IMR-90 (cell line): Measurements from ENCODE around the gene MINK1. TPM values are rescaled to one million over a fixed set of nuclear protein-coding genes. Genes with fewer than 3 reads are reported as not detected.

Experiments
- ATAC-seq: fragments of 200-7000 bp; cut with Tn5 transposase; 2 replicates; pipeline ENCODE4 v1.9.1; 2020; ENCODE audit warnings: low read depth, mild to moderate bottlenecking, moderate library complexity
- BruUV-seq: library from RNA; stranded (reverse); fragments of 400-500 nt; replicated peaks from 2 replicates; lab custom pipeline; 2021; lab: Mats Ljungman, UMichigan
- CTCF ChIA-PET: fragments of 300-600 bp; formaldehyde crosslinking; extraction: SDS; loops from one replicate; lab custom pipeline; 2021; ENCODE audit warnings: antibody characterized with exemption; lab: Yijun Ruan, JAX
- POLR2A ChIA-PET: fragments of 300-600 bp; sonication (Branson Sonifier 250); formaldehyde crosslinking; loops from one replicate; lab custom pipeline; 2022; ENCODE audit warnings: antibody characterized with exemption; ENCODE audit not compliant: unreplicated experiment; lab: Charles Lee
- DNase-seq: peaks from one replicate; pipeline ENCODE4 v3.0.0; 2013
- H2AFZ ChIP-seq: replicated peaks from 2 replicates; pipeline ENCODE3; 2013; ENCODE audit warnings: low read length, mild to moderate bottlenecking; ENCODE audit not compliant: poor library complexity
- H2AK5ac ChIP-seq: 2 replicates; pipeline ENCODE4 v1.6.1; 2013; ENCODE audit warnings: low read depth, low read length, inconsistent platforms
- H2AK9ac ChIP-seq: replicated peaks from 2 replicates; pipeline ENCODE3; 2013; ENCODE audit warnings: mild to moderate bottlenecking, low read depth, low read length, moderate library complexity; ENCODE audit not compliant: poor library complexity
- H2BK120ac ChIP-seq: 2 replicates; pipeline ENCODE4 v1.6.1; 2013; ENCODE audit warnings: low read depth, low read length, inconsistent platforms
- H2BK15ac ChIP-seq: 3 replicates; pipeline ENCODE4 v1.6.1; 2013; ENCODE audit warnings: low read depth, low read length, inconsistent platforms
- H2BK20ac ChIP-seq: 2 replicates; pipeline ENCODE4 v1.6.1; 2013; ENCODE audit warnings: low read depth, mild to moderate bottlenecking, inconsistent platforms, low read length, moderate library complexity
- H2BK5ac ChIP-seq: 2 replicates; pipeline ENCODE4 v1.6.1; 2013; ENCODE audit warnings: mild to moderate bottlenecking, low read depth, low read length, inconsistent platforms; ENCODE audit not compliant: poor library complexity, severe bottlenecking
- H3K14ac ChIP-seq: replicated peaks from 2 replicates; pipeline ENCODE4 v1.6.1; 2013; ENCODE audit warnings: low read depth, low read length, inconsistent platforms
- H3K18ac ChIP-seq: 2 replicates; pipeline ENCODE4 v1.6.1; 2013; ENCODE audit warnings: low read depth, low read length, control low read depth
- H3K23ac ChIP-seq: 2 replicates; pipeline ENCODE4 v1.6.1; 2013; ENCODE audit warnings: low read depth, low read length, inconsistent platforms
- H3K27ac ChIP-seq: 2 replicates; pipeline ENCODE4 v1.5.1; 2013; ENCODE audit warnings: mild to moderate bottlenecking, control low read depth, low read length; ENCODE audit not compliant: insufficient read depth
- H3K27me3 ChIP-seq: 2 replicates; pipeline ENCODE4 v1.6.1; 2013; ENCODE audit warnings: low read length; ENCODE audit not compliant: control insufficient read depth, insufficient read depth
- H3K36me3 ChIP-seq: 2 replicates; pipeline ENCODE4 v1.6.1; 2013; ENCODE audit warnings: low read length, mixed read lengths; ENCODE audit not compliant: control insufficient read depth, insufficient read depth
- H3K4ac ChIP-seq: 2 replicates; pipeline ENCODE4 v1.6.1; 2013; ENCODE audit warnings: low read depth, low read length, inconsistent platforms
- H3K4me1 ChIP-seq: 2 replicates; pipeline ENCODE4 v1.6.1; 2013; ENCODE audit warnings: low read length, mixed read lengths; ENCODE audit not compliant: control insufficient read depth, insufficient read depth
- H3K4me2 ChIP-seq: 2 replicates; pipeline ENCODE4 v1.6.1; 2013; ENCODE audit warnings: low read depth, mild to moderate bottlenecking, control low read depth, low read length, moderate library complexity
- H3K4me3 ChIP-seq: 2 replicates; pipeline ENCODE4 v1.5.1; 2013; ENCODE audit warnings: low read depth, mild to moderate bottlenecking, control low read depth, low read length, moderate library complexity; ENCODE audit not compliant: insufficient read depth
- H3K56ac ChIP-seq: 2 replicates; pipeline ENCODE4 v1.6.1; 2013; ENCODE audit warnings: low read length, inconsistent platforms; ENCODE audit not compliant: insufficient read depth; ENCODE audit errors: extremely low read depth
- H3K79me1 ChIP-seq, 2 experiments: 2 replicates each; pipeline ENCODE4 v1.6.1; 2013; ENCODE audit warnings: low read length in 2 of 2, inconsistent platforms in 1 of 2, low read depth in 1 of 2
- H3K9ac ChIP-seq: 2 replicates; pipeline ENCODE4 v1.6.1; 2013; ENCODE audit warnings: low read depth, low read length, control low read depth
- H3K9me1 ChIP-seq: 2 replicates; pipeline ENCODE4 v1.6.1; 2013; ENCODE audit warnings: low read length, inconsistent platforms; ENCODE audit not compliant: insufficient read depth
- H3K9me3 ChIP-seq: 2 replicates; pipeline ENCODE4 v1.6.1; 2013; ENCODE audit warnings: low read length; ENCODE audit not compliant: control insufficient read depth, insufficient read depth
- H4K20me1 ChIP-seq: 2 replicates; pipeline ENCODE4 v1.6.1; 2013; ENCODE audit warnings: low read length, inconsistent platforms; ENCODE audit not compliant: insufficient read depth
- H4K5ac ChIP-seq: 2 replicates; pipeline ENCODE4 v1.6.1; 2013; ENCODE audit warnings: mild to moderate bottlenecking, low read depth, low read length, control low read depth
- H4K8ac ChIP-seq, 2 experiments: 2 replicates each; pipeline ENCODE4 v1.6.1; 2013; ENCODE audit warnings: low read depth in 2 of 2, low read length in 2 of 2, control low read depth in 1 of 2, inconsistent platforms in 1 of 2
- H4K91ac ChIP-seq: 2 replicates; pipeline ENCODE4 v1.6.1; 2013; ENCODE audit warnings: low read depth, low read length, inconsistent platforms; ENCODE audit not compliant: insufficient read depth
- CHD1 ChIP-seq: IDR thresholded peaks from 2 replicates; pipeline ENCODE4 v1.6.1; 2012; ENCODE audit warnings: low read depth, low read length, improper control_type of control experiment
- NFE2L2 ChIP-seq: fragments of 150-350 bp; IDR thresholded peaks from 2 replicates; pipeline ENCODE4 v1.6.1; 2016; ENCODE audit warnings: low read depth, mild to moderate bottlenecking, low read length
- RAD21 ChIP-seq: IDR thresholded peaks from 2 replicates; pipeline ENCODE4 v1.6.1; 2012; ENCODE audit warnings: low read length, improper control_type of control experiment
- RCOR1 ChIP-seq: IDR thresholded peaks from 2 replicates; pipeline ENCODE4 v1.6.1; 2012; ENCODE audit warnings: mild to moderate bottlenecking, low read length, improper control_type of control experiment; ENCODE audit not compliant: insufficient replicate concordance
- WGBS, 2 experiments: methylation state at CpG; one replicate each; pipeline versions ENCODE4 v1.1.5 to v1.1.7; 2013; ENCODE audit warnings: missing lambda C conversion rate in 2 of 2; ENCODE audit not compliant: insufficient read length in 1 of 2; ENCODE audit errors: extremely low coverage in 2 of 2; 5-methylcytosine and 5-hydroxymethylcytosine counted together
- dilution Hi-C: fragments of 300-500 bp; cut with HindIII; formaldehyde crosslinking; loops from one replicate; pipeline ENCODE4 v1.14.3; 2018; ENCODE audit warnings: low sequenced_read_pairs; ENCODE audit not compliant: unreplicated experiment
- in situ Hi-C: fragments of 300-500 bp; cut with MboI; formaldehyde crosslinking; loops from 3 replicates; pipeline ENCODE4 v1.14.3; 2019; ENCODE audit warnings: low sequenced_read_pairs, inconsistent platforms, mixed read lengths
- intact Hi-C: fragments of 100-400 bp; cut with micrococcal nuclease; formaldehyde crosslinking; loops from 2 replicates; pipeline ENCODE4 v1.10.0; 2022
- polyA plus RNA-seq, 3 experiments: library from polyadenylated mRNA; depleted of rRNA; stranded (reverse); fragments of >200 nt; gene quantifications; 2 replicates each; pipeline ENCODE4 v1.2.3, GENCODE V29; 2012; ENCODE audit warnings: low replicate concordance in 1 of 3
- total RNA-seq: library from RNA; depleted of rRNA; stranded (reverse); fragments of >200 nt; gene quantifications from 2 replicates; pipeline ENCODE4 v1.2.3, GENCODE V29; 2012
- TF ChIP-seq, protein P1 (sequence below): conservative IDR thresholded peaks from 2 replicates; pipeline ENCODE4 v1.5.1; 2012; ENCODE audit warnings: mild to moderate bottlenecking, low read depth, low read length, improper control_type of control experiment
- TF ChIP-seq, protein P2 (sequence below): fragments of 150-350 bp; IDR thresholded peaks from 2 replicates; pipeline ENCODE4 v1.6.1; 2017; ENCODE audit warnings: mild to moderate bottlenecking, antibody characterized with exemption, low read length, low read depth

MINK1 gene
- total and polyA plus RNA-seq, 2 of the 4 experiments (the other 2 are of a cell fraction): 12.2 to 40.9 TPM

DNA sequence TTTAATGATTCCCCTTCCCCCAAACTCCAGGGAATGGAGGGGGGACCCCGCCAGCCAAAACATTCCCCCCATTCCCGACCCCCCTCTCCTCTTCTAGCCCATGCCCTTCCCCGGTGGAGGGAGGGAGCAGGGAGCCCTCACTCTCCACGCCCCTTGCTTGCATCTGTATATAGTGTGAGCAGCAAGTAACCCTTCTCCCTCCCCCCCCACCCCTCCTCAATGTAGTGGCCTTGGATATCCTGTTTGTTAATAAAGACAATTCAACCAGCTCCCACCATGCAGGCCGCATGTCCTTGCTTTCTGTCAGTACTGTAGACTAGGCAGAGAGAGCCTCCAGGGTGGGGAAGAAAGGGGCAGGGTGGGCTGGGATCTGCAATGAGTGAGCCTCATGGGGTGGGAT, 64.6 kb downstream of the MINK1 start:
- Histone ChIP-seq H3K9ac (no peak overlapping the region), H4K8ac (no peak overlapping the region), H3K9me1 (no peaks in the 10 kb centered on the region), H2BK5ac (no peak overlapping the region), H4K20me1 (no peaks in the 10 kb centered on the region; the same call in 1 of the 2 replicates), H3K4me2 (no peak overlapping the region), H3K79me1 (no peaks in the 10 kb centered on the region), H2BK20ac (no peak overlapping the region), H3K27ac (no peak overlapping the region), H2BK15ac (no peak overlapping the region), H2AK9ac (no peak overlapping the region), H4K91ac (no peak overlapping the region), H2AK5ac (no peak overlapping the region), H3K36me3 (peaks cover 46% of the 10 kb centered on the region), H3K9me3 (no peaks in the 10 kb centered on the region; the same call in 1 of the 2 replicates), H4K5ac (no peak overlapping the region), H3K14ac (no peak overlapping the region), H3K23ac (no peak overlapping the region), H3K27me3 (no peaks in the 10 kb centered on the region; the same call in 1 of the 2 replicates), H3K18ac (no peak overlapping the region), H3K4me1 (no peaks in the 10 kb centered on the region), H2AFZ (no peak overlapping the region), H3K4me3 (no peak overlapping the region), H3K56ac (no peak overlapping the region), H3K4ac (no peak overlapping the region), H2BK120ac (no peak overlapping the region)
- CTCF ChIA-PET: no interaction called here
- POLR2A ChIA-PET: no interaction called here
- BruUV-seq: no TSS peak
- ATAC-seq (no peak), DNase-seq (no peak)
- in situ Hi-C loops (no loop called here), intact Hi-C loops (no loop called here), dilution Hi-C loops (no loop called here)
- no peak for TF ChIP-seq CHD1
- TF ChIP-seq, protein P1, sequence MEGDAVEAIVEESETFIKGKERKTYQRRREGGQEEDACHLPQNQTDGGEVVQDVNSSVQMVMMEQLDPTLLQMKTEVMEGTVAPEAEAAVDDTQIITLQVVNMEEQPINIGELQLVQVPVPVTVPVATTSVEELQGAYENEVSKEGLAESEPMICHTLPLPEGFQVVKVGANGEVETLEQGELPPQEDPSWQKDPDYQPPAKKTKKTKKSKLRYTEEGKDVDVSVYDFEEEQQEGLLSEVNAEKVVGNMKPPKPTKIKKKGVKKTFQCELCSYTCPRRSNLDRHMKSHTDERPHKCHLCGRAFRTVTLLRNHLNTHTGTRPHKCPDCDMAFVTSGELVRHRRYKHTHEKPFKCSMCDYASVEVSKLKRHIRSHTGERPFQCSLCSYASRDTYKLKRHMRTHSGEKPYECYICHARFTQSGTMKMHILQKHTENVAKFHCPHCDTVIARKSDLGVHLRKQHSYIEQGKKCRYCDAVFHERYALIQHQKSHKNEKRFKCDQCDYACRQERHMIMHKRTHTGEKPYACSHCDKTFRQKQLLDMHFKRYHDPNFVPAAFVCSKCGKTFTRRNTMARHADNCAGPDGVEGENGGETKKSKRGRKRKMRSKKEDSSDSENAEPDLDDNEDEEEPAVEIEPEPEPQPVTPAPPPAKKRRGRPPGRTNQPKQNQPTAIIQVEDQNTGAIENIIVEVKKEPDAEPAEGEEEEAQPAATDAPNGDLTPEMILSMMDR: no peak
- TF ChIP-seq RCOR1: no peak
- no peak for TF ChIP-seq RAD21
- TF ChIP-seq, protein P2, sequence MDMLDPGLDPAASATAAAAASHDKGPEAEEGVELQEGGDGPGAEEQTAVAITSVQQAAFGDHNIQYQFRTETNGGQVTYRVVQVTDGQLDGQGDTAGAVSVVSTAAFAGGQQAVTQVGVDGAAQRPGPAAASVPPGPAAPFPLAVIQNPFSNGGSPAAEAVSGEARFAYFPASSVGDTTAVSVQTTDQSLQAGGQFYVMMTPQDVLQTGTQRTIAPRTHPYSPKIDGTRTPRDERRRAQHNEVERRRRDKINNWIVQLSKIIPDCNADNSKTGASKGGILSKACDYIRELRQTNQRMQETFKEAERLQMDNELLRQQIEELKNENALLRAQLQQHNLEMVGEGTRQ: no peak
- TF ChIP-seq NFE2L2: no peak
- WGBS, 2 experiments: no CpG with 5 or more reads among the region's 5 CpGs
